Lower lobe of right lung (tissue), 2 donors: ENCODE data around the gene PLXNA2. TPM values are rescaled to one million over a fixed set of nuclear protein-coding genes. Genes with fewer than 3 reads are reported as not detected.

Experiments used
- ATAC-seq, 2 donors: fragments of 200-7000 bp; cut with Tn5 transposase; one replicate each; pipeline ENCODE4 v1.9.1; 2020 to 2022; ENCODE audit warnings: mild to moderate bottlenecking in 2 of 2, moderate library complexity in 2 of 2
- DNase-seq: peaks from one replicate; pipeline ENCODE4 v3.0.0-alpha.2; 2020
- H3K27ac ChIP-seq: fragments of 200-600 bp; one replicate; pipeline ENCODE4 v1.8.0; 2022
- H3K27me3 ChIP-seq: fragments of 200-600 bp; one replicate; pipeline ENCODE4 v1.8.0; 2022; ENCODE audit warnings: low read depth
- H3K36me3 ChIP-seq: fragments of 200-600 bp; one replicate; pipeline ENCODE4 v1.8.0; 2022; ENCODE audit warnings: mild to moderate bottlenecking
- H3K4me1 ChIP-seq: fragments of 200-600 bp; one replicate; pipeline ENCODE4 v1.8.0; 2022
- H3K4me3 ChIP-seq: fragments of 200-600 bp; one replicate; pipeline ENCODE4 v1.8.0; 2022; ENCODE audit warnings: mild to moderate bottlenecking
- H3K9me3 ChIP-seq: fragments of 200-600 bp; one replicate; pipeline ENCODE4 v1.8.0; 2022
- CTCF ChIP-seq: fragments of 200-600 bp; IDR thresholded peaks from one replicate; pipeline ENCODE4 v1.8.0; 2022; ENCODE audit warnings: antibody characterized with exemption, mild to moderate bottlenecking
- intact Hi-C: fragments of 100-400 bp; cut with DNase I; formaldehyde crosslinking; loops from one replicate; pipeline ENCODE4 v1.11.0; 2022
- total RNA-seq: library from RNA; stranded (reverse); fragmentation: NEBNext Ultra II Directional; extraction: Animal tissue kit (Norgen Biotek cat#: 25700); gene quantifications from one replicate; pipeline ENCODE4 v1.2.1, GENCODE V29; 2021
- donor health status: DM: no; HTN: yes; CAD: no; lungs with severe emphysema.

PLXNA2 gene
- total RNA-seq, 1 donor from 2014 or later: 83.9 TPM

GRCh38 chr1:208060215-208060869 is 183.8 kb downstream of the PLXNA2 start:
- DNase-seq: no peak
- no peak for TF ChIP-seq CTCF
- H3K27ac ChIP-seq: no peak overlapping the region
- ATAC-seq: no peak
- H3K4me3 ChIP-seq: no peak overlapping the region
- H3K36me3 ChIP-seq: peaks cover 91% of the 10 kb centered on the region
- no peaks in the 10 kb centered on the region for H3K4me1 ChIP-seq
- no peaks in the 10 kb centered on the region for H3K9me3 ChIP-seq
- intact Hi-C loops: no loop called here
- H3K27me3 ChIP-seq: no peaks in the 10 kb centered on the region

- DNase-seq: no peak
- Histone ChIP-seq H3K9me3 (no peaks in the 10 kb centered on the region), H3K27ac (no peak overlapping the region), H3K36me3 (peaks cover 91% of the 10 kb centered on the region), H3K4me3 (no peak overlapping the region), H3K4me1 (no peaks in the 10 kb centered on the region), H3K27me3 (no peaks in the 10 kb centered on the region)
- TF ChIP-seq CTCF: no peak
- intact Hi-C loops: no loop called here
- ATAC-seq: no peak
These were observed 184.7 kb downstream of the PLXNA2 start for GRCh38 chr1:208059409-208060001.

GRCh38 chr1:208058756-208059155 is 185.4 kb downstream of the PLXNA2 start:
- no peaks in the 10 kb centered on the region for H3K27me3 ChIP-seq
- ATAC-seq (no peak), DNase-seq (no peak)
- TF ChIP-seq CTCF: no peak
- H3K9me3 ChIP-seq: no peaks in the 10 kb centered on the region
- intact Hi-C loops: no loop called here
- peaks cover 93% of the 10 kb centered on the region for H3K36me3 ChIP-seq
- H3K4me1 ChIP-seq: no peaks in the 10 kb centered on the region
- H3K27ac ChIP-seq: no peak overlapping the region
- no peak overlapping the region for H3K4me3 ChIP-seq

- Histone ChIP-seq H3K9me3 (no peaks in the 10 kb centered on the region), H3K36me3 (peaks cover 95% of the 10 kb centered on the region), H3K27ac (no peak overlapping the region), H3K4me1 (no peaks in the 10 kb centered on the region), H3K4me3 (no peak overlapping the region), H3K27me3 (no peaks in the 10 kb centered on the region)
- no peak for TF ChIP-seq CTCF
- DNase-seq: no peak
- intact Hi-C loops: no loop called here
- no peak for ATAC-seq
These were observed 185.9 kb downstream of the PLXNA2 start for GRCh38 chr1:208058267-208058666.

- ATAC-seq: no peak
- peaks cover 96% of the 10 kb centered on the region for H3K36me3 ChIP-seq
These were observed 187.1 kb downstream of the PLXNA2 start for GRCh38 chr1:208057056-208057455.

More at GRCh38 chr1:208057056-208057455, 187.1 kb downstream of the PLXNA2 start:
- Histone ChIP-seq H3K9me3 (no peaks in the 10 kb centered on the region), H3K4me3 (no peak overlapping the region), H3K27me3 (no peaks in the 10 kb centered on the region), H3K27ac (no peak overlapping the region), H3K4me1 (no peaks in the 10 kb centered on the region)
- no peak for TF ChIP-seq CTCF
- DNase-seq: no peak
- intact Hi-C loops: no loop called here
